Esophagus squamous epithelium (tissue), 5 donors: ENCODE measurements around the gene ARFIP1. TPM values are rescaled to one million over a fixed set of nuclear protein-coding genes. Genes with fewer than 3 reads are reported as not detected.

Experiments used
- DNase-seq: peaks from one replicate; lab custom pipeline; 2025; lab: John Stamatoyannopoulos, UW
- H3K27ac ChIP-seq, 4 donors: fragments of 200-600 bp; sonication (generic); one replicate each; pipeline ENCODE4 v1.5.1; 2016 to 2019; ENCODE audit warnings: mild to moderate bottlenecking in 1 of 4
- H3K27me3 ChIP-seq, 4 donors: fragments of 200-600 bp; sonication (generic); 1 replicate in 3 of 4; 2 replicates in 1 of 4; pipeline versions ENCODE4 v1.5.1 to v1.6.0; 2017 to 2021; ENCODE audit warnings: antibody characterized with exemption in 1 of 4
- H3K36me3 ChIP-seq, 3 donors: fragments of 200-600 bp; sonication (generic); one replicate each; pipeline ENCODE4 v1.5.1; 2016 to 2019
- H3K4me1 ChIP-seq, 3 donors: fragments of 200-600 bp; sonication (generic); one replicate each; pipeline ENCODE4 v1.5.1; 2017 to 2019
- H3K4me3 ChIP-seq, 4 donors: fragments of 200-600 bp; sonication (generic); 1 replicate in 3 of 4; 2 replicates in 1 of 4; pipeline ENCODE4 v1.5.1; 2016 to 2019; ENCODE audit warnings: mild to moderate bottlenecking in 2 of 4, moderate library complexity in 1 of 4
- H3K9me3 ChIP-seq, 3 donors: fragments of 200-600 bp; sonication (generic); one replicate each; pipeline ENCODE4 v1.5.1; 2016 to 2019
- CTCF ChIP-seq, 6 experiments: fragments of 450-650 bp in 4 of 6; fragments of 200-600 bp in 2 of 6; sonication (generic) in 2 of 6; IDR thresholded peaks; one replicate each; pipeline ENCODE4 v1.5.1; 2016 to 2019; ENCODE audit warnings: antibody characterized with exemption in 6 of 6, mild to moderate bottlenecking in 4 of 6, moderate library complexity in 4 of 6
- POLR2A ChIP-seq, 4 donors: fragments of 450-650 bp; IDR thresholded peaks; one replicate each; pipeline ENCODE4 v1.6.1; 2017; ENCODE audit warnings: antibody characterized with exemption in 4 of 4, mild to moderate bottlenecking in 4 of 4, moderate library complexity in 3 of 4
- WGBS, 2 donors: methylation state at CpG; one replicate each; pipeline ENCODE4 v1.1.5; 2018; 5-methylcytosine and 5-hydroxymethylcytosine counted together
- intact Hi-C: fragments of 100-400 bp; cut with DNase I; formaldehyde crosslinking; loops from one replicate; pipeline ENCODE4 v1.15.0; 2022
- total RNA-seq, 4 donors: library from RNA; depleted of rRNA; stranded (reverse); fragments of >200 nt; gene quantifications; one replicate each; pipeline ENCODE4 v1.1.0, GENCODE V29; 2016
- donor health status: DM: yes; HTN: yes; CAD: no.

The ARFIP1 gene
- total RNA-seq, 4 donors from 2014 or later: 21.7 to 34.3 (median 28.0) TPM

- Histone ChIP-seq H3K27ac (peak overlapping the region in 2 of 4 donors; percentile 56 to 66), H3K27me3 (peaks cover 0 to 2% (median 0%) of the 10 kb centered on the region in 4 donors), H3K36me3 (peaks cover 0 to 34% (median 0%) of the 10 kb centered on the region in 3 donors), H3K9me3 (no peaks in the 10 kb centered on the region), H3K4me3 (no peak overlapping the region), H3K4me1 (peaks cover 0 to 36% (median 7%) of the 10 kb centered on the region in 3 donors)
- no peak for DNase-seq
- intact Hi-C loops: no loop called here
- 60 to 77% methylated on average over 5 of the region's 12 CpGs for WGBS, 2 donors
- TF ChIP-seq POLR2A (IDR thresholded peaks at IDR 0.05): no peak
- TF ChIP-seq CTCF (IDR thresholded peaks at IDR 0.05): no peak
These were observed 177.1 kb downstream of the ARFIP1 start for GRCh38 chr4:152956650-152957436.

- intact Hi-C loops: no loop called here
- DNase-seq: no peak
- 62 to 70% methylated on average over 9 to 11 of the region's 11 CpGs for WGBS, 2 donors
- peaks cover 0 to 2% (median 0%) of the 10 kb centered on the region in 4 donors for H3K27me3 ChIP-seq
- peak overlapping the region in 3 of 4 donors; percentile 11 to 66 (median 56) for H3K27ac ChIP-seq
- TF ChIP-seq CTCF (IDR thresholded peaks at IDR 0.05): no peak
- TF ChIP-seq POLR2A (IDR thresholded peaks at IDR 0.05): no peak
- no peak overlapping the region for H3K4me3 ChIP-seq
- peaks cover 0 to 36% (median 7%) of the 10 kb centered on the region in 3 donors for H3K4me1 ChIP-seq
- H3K36me3 ChIP-seq: peaks cover 0 to 40% (median 0%) of the 10 kb centered on the region in 3 donors
- no peaks in the 10 kb centered on the region for H3K9me3 ChIP-seq
These were observed 177.8 kb downstream of the ARFIP1 start for GRCh38 chr4:152957437-152958171.

GRCh38 chr4:152959080-152959479 is 179.3 kb downstream of the ARFIP1 start:
- peaks cover 0 to 36% (median 0%) of the 10 kb centered on the region in 3 donors for H3K36me3 ChIP-seq
- 71 to 75% methylated on average over 2 of the region's 2 CpGs for WGBS, 2 donors
- intact Hi-C loops: no loop called here
- peaks cover 0 to 36% (median 7%) of the 10 kb centered on the region in 3 donors for H3K4me1 ChIP-seq
- no peak overlapping the region for H3K4me3 ChIP-seq
- no peak for DNase-seq
- H3K9me3 ChIP-seq: no peaks in the 10 kb centered on the region
- H3K27ac ChIP-seq: no peak overlapping the region
- peaks cover 0 to 2% (median 0%) of the 10 kb centered on the region in 4 donors for H3K27me3 ChIP-seq
- TF ChIP-seq POLR2A (IDR thresholded peaks at IDR 0.05) (no peak), CTCF (IDR thresholded peaks at IDR 0.05) (no peak)

GRCh38 chr4:152960082-152960481 is 180.3 kb downstream of the ARFIP1 start:
- Histone ChIP-seq H3K9me3 (no peaks in the 10 kb centered on the region), H3K4me3 (no peak overlapping the region), H3K27ac (no peak overlapping the region), H3K36me3 (peaks cover 0 to 33% (median 0%) of the 10 kb centered on the region in 3 donors), H3K27me3 (peaks cover 0 to 2% (median 0%) of the 10 kb centered on the region in 4 donors), H3K4me1 (peaks cover 0 to 44% (median 7%) of the 10 kb centered on the region in 3 donors)
- intact Hi-C loops: no loop called here
- no peak for DNase-seq
- 79 to 97% methylated on average over 3 of the region's 3 CpGs for WGBS, 2 donors
- TF ChIP-seq CTCF (IDR thresholded peaks at IDR 0.05) (no peak), POLR2A (IDR thresholded peaks at IDR 0.05) (no peak)
